GM12878 (cell line): ENCODE results near the gene THSD8. TPM values are rescaled to one million over a fixed set of nuclear protein-coding genes. Genes with fewer than 3 reads are reported as not detected.

Experiments used
- LARP7 ChIP-seq: fragments of 450-650 bp; IDR thresholded peaks from 2 replicates; pipeline ENCODE4 v1.6.1; 2017; ENCODE audit warnings: mild to moderate bottlenecking
- MXI1 ChIP-seq: fragments of 150-350 bp; IDR thresholded peaks from 2 replicates; pipeline ENCODE4 v1.6.1; 2011; ENCODE audit warnings: low read depth, mild to moderate bottlenecking, inconsistent platforms, low read length, improper control_type of control experiment
- MYB ChIP-seq: fragments of 150-350 bp; IDR thresholded peaks from 2 replicates; pipeline ENCODE4 v1.6.1; 2014; ENCODE audit warnings: mild to moderate bottlenecking, low read depth, low read length, borderline replicate concordance
- POU2F2 ChIP-seq: IDR thresholded peaks from 3 replicates; pipeline ENCODE4 v1.6.1; 2011; ENCODE audit warnings: low read depth, mild to moderate bottlenecking, low read length, borderline replicate concordance
- SP1 ChIP-seq: IDR thresholded peaks from one replicate; pipeline ENCODE4 v1.6.1; 2011; ENCODE audit warnings: low read depth, low read length
- polyA plus RNA-seq, 11 experiments: library from polyadenylated mRNA; depleted of rRNA in 4 of 11; unstranded in 6 of 11; stranded (reverse) in 5 of 11; fragments of >200 nt; fragmentation: Nextera tagmentation in 4 of 11; fragmentation: Illumina TruSeq in 1 of 11; extraction: Ambion mirVana in 4 of 11; extraction: Trizol in 1 of 11; gene quantifications; 1 replicate in 1 of 11; 2 replicates in 10 of 11; pipeline versions ENCODE4 v1.2.1 to v1.2.3, GENCODE V29; 2011 to 2016; ENCODE audit warnings: inconsistent platforms in 2 of 11, missing spikeins in 2 of 11, low read depth in 1 of 11
- total RNA-seq, 4 experiments: library from RNA; depleted of rRNA in 3 of 4; stranded (reverse); fragments of >200 nt in 3 of 4; fragmentation: Illumina TruSeq in 1 of 4; extraction: Trizol in 1 of 4; gene quantifications; 2 replicates each; pipeline versions ENCODE4 v1.2.1 to v1.2.3, GENCODE V29; 2013 to 2021
- TF ChIP-seq, protein P1 (sequence below): fragments of 450-650 bp; formaldehyde crosslinking; IDR thresholded peaks from 2 replicates; pipeline ENCODE4 v1.4.0; 2022; ENCODE audit warnings: mild to moderate bottlenecking, moderate library complexity
- TF ChIP-seq, protein P2 (sequence below): fragments of 450-650 bp; IDR thresholded peaks from 2 replicates; pipeline ENCODE4 v1.6.1; 2017; ENCODE audit warnings: mild to moderate bottlenecking
- TF ChIP-seq, protein P3 (sequence below): fragments of 450-650 bp; conservative IDR thresholded peaks from 2 replicates; pipeline ENCODE4 v1.6.1; 2017; ENCODE audit warnings: mild to moderate bottlenecking, moderate library complexity

THSD8 gene
- total and polyA plus RNA-seq, 10 of the 15 experiments (the other 5 are each of a cell fraction or from before 2014, with no cell fraction given), result 0.24 to 32.3 (median 21.3) TPM; not detected in 2

DNA sequence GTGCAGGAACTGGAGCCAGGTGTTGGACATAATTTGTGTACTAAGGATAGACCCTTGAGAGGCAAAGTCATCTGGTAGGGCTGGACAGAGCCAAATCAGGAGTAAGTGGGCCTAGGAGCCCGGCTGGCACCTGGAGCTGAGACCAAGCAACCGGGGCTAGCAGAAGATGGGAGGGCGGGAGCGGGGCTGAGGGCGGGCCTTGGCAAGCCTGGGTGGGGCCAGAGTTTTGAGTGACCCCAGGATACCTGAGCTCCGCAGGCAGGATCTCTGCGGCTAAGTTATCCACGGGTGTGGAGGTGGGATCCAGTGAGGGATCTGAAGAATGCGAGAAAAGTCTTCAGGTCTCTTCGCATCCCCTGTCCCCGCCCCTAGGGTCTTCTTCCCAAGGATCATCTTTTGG is 34.7 kb upstream of the THSD8 start (continued):
- no peak for TF ChIP-seq MXI1
- TF ChIP-seq, protein P1, sequence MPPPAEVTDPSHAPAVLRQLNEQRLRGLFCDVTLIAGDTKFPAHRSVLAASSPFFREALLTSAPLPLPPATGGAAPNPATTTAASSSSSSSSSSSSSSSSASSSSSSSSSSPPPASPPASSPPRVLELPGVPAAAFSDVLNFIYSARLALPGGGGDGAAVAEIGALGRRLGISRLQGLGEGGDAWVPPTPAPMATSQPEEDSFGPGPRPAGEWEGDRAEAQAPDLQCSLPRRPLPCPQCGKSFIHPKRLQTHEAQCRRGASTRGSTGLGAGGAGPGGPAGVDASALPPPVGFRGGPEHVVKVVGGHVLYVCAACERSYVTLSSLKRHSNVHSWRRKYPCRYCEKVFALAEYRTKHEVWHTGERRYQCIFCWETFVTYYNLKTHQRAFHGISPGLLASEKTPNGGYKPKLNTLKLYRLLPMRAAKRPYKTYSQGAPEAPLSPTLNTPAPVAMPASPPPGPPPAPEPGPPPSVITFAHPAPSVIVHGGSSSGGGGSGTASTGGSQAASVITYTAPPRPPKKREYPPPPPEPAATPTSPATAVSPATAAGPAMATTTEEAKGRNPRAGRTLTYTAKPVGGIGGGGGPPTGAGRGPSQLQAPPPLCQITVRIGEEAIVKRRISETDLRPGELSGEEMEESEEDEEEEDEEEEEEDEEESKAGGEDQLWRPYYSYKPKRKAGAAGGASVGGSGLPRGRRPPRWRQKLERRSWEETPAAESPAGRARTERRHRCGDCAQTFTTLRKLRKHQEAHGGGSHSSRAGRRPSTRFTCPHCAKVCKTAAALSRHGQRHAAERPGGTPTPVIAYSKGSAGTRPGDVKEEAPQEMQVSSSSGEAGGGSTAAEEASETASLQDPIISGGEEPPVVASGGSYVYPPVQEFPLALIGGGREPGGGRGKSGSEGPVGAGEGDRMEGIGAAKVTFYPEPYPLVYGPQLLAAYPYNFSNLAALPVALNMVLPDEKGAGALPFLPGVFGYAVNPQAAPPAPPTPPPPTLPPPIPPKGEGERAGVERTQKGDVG (CRISPR knock-in tag), result no peak
- TF ChIP-seq, protein P2, sequence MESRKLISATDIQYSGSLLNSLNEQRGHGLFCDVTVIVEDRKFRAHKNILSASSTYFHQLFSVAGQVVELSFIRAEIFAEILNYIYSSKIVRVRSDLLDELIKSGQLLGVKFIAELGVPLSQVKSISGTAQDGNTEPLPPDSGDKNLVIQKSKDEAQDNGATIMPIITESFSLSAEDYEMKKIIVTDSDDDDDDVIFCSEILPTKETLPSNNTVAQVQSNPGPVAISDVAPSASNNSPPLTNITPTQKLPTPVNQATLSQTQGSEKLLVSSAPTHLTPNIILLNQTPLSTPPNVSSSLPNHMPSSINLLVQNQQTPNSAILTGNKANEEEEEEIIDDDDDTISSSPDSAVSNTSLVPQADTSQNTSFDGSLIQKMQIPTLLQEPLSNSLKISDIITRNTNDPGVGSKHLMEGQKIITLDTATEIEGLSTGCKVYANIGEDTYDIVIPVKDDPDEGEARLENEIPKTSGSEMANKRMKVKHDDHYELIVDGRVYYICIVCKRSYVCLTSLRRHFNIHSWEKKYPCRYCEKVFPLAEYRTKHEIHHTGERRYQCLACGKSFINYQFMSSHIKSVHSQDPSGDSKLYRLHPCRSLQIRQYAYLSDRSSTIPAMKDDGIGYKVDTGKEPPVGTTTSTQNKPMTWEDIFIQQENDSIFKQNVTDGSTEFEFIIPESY, result no peak
- TF ChIP-seq MYB, result no peak
- no peak for TF ChIP-seq SP1
- TF ChIP-seq, protein P3, sequence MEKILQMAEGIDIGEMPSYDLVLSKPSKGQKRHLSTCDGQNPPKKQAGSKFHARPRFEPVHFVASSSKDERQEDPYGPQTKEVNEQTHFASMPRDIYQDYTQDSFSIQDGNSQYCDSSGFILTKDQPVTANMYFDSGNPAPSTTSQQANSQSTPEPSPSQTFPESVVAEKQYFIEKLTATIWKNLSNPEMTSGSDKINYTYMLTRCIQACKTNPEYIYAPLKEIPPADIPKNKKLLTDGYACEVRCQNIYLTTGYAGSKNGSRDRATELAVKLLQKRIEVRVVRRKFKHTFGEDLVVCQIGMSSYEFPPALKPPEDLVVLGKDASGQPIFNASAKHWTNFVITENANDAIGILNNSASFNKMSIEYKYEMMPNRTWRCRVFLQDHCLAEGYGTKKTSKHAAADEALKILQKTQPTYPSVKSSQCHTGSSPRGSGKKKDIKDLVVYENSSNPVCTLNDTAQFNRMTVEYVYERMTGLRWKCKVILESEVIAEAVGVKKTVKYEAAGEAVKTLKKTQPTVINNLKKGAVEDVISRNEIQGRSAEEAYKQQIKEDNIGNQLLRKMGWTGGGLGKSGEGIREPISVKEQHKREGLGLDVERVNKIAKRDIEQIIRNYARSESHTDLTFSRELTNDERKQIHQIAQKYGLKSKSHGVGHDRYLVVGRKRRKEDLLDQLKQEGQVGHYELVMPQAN, result no peak
- TF ChIP-seq POU2F2, result no peak
- TF ChIP-seq LARP7, result no peak
